Neural progenitor cell (in vitro differentiated cells): ENCODE results near the gene NEUROG1.

Experiments
- CTCF ChIP-seq: fragments of 200-600 bp; sonication (generic); IDR thresholded peaks from 2 replicates; pipeline ENCODE4 v1.5.1; 2017; ENCODE audit warnings: antibody characterized with exemption, mild to moderate bottlenecking
- EZH2 ChIP-seq: fragments of 200-600 bp; sonication (generic); IDR thresholded peaks from 2 replicates; pipeline ENCODE4 v1.6.1; 2017; ENCODE audit warnings: antibody characterized with exemption, mild to moderate bottlenecking, moderate library complexity
- EZH2phosphoT487 ChIP-seq: fragments of 200-600 bp; sonication (generic); IDR thresholded peaks from 2 replicates; pipeline ENCODE4 v1.6.1; 2017; ENCODE audit warnings: antibody characterized with exemption

DNA sequence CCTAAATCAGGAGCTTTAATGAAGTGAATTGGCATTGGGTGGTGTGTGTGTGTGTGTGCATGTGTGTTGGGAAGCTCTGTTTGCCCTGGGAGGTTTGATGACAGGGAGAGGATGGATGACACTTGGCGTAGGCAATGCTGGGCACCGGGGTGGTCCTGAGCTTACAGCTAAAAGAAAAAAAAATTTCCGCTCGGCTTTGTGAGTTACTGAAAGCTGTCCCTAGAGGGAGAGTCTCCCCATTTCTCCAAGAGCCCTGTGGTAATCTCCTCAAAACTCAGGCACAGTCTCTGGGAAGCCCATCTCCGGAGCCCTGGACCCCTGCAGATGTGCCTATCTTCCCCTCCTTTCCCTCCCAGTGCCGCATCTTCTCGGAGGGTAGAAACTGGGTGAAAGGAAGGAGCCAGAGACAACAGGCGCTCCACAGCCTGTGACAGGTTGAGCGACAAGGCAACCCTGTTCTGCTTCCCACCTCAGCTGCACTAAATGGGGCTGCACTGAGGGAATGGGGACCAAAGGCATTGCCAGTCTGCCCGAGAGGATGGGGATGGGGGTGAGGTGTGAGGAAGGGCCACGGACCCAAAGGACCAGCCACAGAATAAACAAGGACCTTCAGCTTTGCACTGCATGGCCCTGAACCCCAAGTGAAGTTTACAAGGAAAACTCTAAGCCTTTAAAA is 47.8 kb downstream of the NEUROG1 start:
- TF ChIP-seq CTCF (peak; percentile 10), EZH2 (no peak), EZH2phosphoT487 (no peak)
